Breast epithelium (tissue), 4 donors: Measurements from ENCODE around the gene SYT14. TPM values are rescaled to one million over a fixed set of nuclear protein-coding genes. Genes with fewer than 3 reads are reported as not detected.

ENCODE experiments used
- DNase-seq, 2 donors: peaks; one replicate each; pipeline ENCODE4 v3.0.0-alpha.2; 2019; ENCODE audit warnings: low spot score in 2 of 2
- H3K27ac ChIP-seq, 2 donors: fragments of 200-600 bp; sonication (generic) in 1 of 2; one replicate each; pipeline ENCODE4 v1.5.1; 2016 to 2019; ENCODE audit warnings: mild to moderate bottlenecking in 1 of 2
- H3K27me3 ChIP-seq, 2 donors: fragments of 200-600 bp; sonication (generic) in 1 of 2; one replicate each; pipeline versions ENCODE4 v1.5.1 to v1.6.0; 2017 to 2019; ENCODE audit warnings: control low read depth in 1 of 2, mild to moderate bottlenecking in 1 of 2
- H3K36me3 ChIP-seq: fragments of 200-600 bp; one replicate; pipeline ENCODE4 v1.5.1; 2019
- H3K4me1 ChIP-seq, 2 donors: fragments of 200-600 bp; sonication (generic); one replicate each; pipeline ENCODE4 v1.5.1; 2016 to 2019; ENCODE audit warnings: control low read depth in 1 of 2
- H3K4me3 ChIP-seq, 3 donors: fragments of 200-600 bp; sonication (generic); 1 replicate in 2 of 3; 2 replicates in 1 of 3; pipeline ENCODE4 v1.5.1; 2016 to 2019; ENCODE audit warnings: mild to moderate bottlenecking in 3 of 3, moderate library complexity in 2 of 3
- H3K9me3 ChIP-seq, 2 donors: fragments of 200-600 bp; sonication (generic) in 1 of 2; one replicate each; pipeline ENCODE4 v1.5.1; 2016 to 2019; ENCODE audit warnings: control low read depth in 1 of 2
- POLR2A ChIP-seq: fragments of 450-650 bp; IDR thresholded peaks from one replicate; pipeline ENCODE4 v1.6.1; 2016; ENCODE audit warnings: antibody characterized with exemption, mild to moderate bottlenecking, moderate library complexity
- POLR2AphosphoS5 ChIP-seq, 3 donors: sonication (generic); formaldehyde crosslinking; IDR thresholded peaks; one replicate each; pipeline ENCODE4 v1.6.1; 2017; ENCODE audit warnings: antibody characterized with exemption in 3 of 3
- intact Hi-C: fragments of 100-400 bp; cut with DNase I; formaldehyde crosslinking; loops from one replicate; pipeline ENCODE4 v1.15.1; 2023; ENCODE audit warnings: low total_unique reads
- total RNA-seq, 3 donors: library from RNA; depleted of rRNA; stranded (reverse); fragments of >200 nt; gene quantifications; one replicate each; pipeline ENCODE4 v1.1.0, GENCODE V29; 2016
- TF ChIP-seq, protein P1 (sequence below), 3 donors: fragments of 450-650 bp; IDR thresholded peaks; one replicate each; pipeline ENCODE4 v1.5.1; 2016 to 2017; ENCODE audit warnings: antibody characterized with exemption in 3 of 3, mild to moderate bottlenecking in 3 of 3, moderate library complexity in 3 of 3

Gene SYT14
- total RNA-seq, 3 donors from 2014 or later: 0.73 TPM; not detected in 2

DNA sequence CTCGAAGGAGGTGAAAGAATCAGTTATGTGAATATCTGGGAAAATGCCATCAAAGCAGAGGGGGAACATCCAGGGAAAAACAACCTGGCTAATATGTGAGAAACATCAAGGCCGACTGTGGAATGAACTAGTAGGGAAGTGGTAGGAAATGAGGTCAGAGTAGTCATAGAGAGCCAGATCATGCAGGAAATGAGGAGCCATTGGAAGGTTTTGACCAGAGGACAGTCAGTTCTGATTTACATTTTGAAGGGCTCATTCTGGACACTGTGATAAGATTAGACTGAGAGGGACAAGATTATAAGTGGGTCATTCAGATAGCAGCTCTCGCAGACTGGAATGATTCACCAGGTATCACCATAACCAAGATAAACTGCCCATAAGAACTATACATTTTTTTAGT lies 63.7 kb downstream of the SYT14 start:
- Histone ChIP-seq H3K4me3 (no peak overlapping the region), H3K36me3 (no peaks in the 10 kb centered on the region), H3K27ac (no peak overlapping the region), H3K9me3 (no peaks in the 10 kb centered on the region), H3K4me1 (no peaks in the 10 kb centered on the region), H3K27me3 (no peaks in the 10 kb centered on the region)
- intact Hi-C loops: no loop called here
- no peak for DNase-seq
- TF ChIP-seq POLR2AphosphoS5 (IDR thresholded peaks at IDR 0.05) (no peak), POLR2A (no peak)
- TF ChIP-seq, protein P1, sequence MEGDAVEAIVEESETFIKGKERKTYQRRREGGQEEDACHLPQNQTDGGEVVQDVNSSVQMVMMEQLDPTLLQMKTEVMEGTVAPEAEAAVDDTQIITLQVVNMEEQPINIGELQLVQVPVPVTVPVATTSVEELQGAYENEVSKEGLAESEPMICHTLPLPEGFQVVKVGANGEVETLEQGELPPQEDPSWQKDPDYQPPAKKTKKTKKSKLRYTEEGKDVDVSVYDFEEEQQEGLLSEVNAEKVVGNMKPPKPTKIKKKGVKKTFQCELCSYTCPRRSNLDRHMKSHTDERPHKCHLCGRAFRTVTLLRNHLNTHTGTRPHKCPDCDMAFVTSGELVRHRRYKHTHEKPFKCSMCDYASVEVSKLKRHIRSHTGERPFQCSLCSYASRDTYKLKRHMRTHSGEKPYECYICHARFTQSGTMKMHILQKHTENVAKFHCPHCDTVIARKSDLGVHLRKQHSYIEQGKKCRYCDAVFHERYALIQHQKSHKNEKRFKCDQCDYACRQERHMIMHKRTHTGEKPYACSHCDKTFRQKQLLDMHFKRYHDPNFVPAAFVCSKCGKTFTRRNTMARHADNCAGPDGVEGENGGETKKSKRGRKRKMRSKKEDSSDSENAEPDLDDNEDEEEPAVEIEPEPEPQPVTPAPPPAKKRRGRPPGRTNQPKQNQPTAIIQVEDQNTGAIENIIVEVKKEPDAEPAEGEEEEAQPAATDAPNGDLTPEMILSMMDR (IDR thresholded peaks at IDR 0.05): no peak

DNA sequence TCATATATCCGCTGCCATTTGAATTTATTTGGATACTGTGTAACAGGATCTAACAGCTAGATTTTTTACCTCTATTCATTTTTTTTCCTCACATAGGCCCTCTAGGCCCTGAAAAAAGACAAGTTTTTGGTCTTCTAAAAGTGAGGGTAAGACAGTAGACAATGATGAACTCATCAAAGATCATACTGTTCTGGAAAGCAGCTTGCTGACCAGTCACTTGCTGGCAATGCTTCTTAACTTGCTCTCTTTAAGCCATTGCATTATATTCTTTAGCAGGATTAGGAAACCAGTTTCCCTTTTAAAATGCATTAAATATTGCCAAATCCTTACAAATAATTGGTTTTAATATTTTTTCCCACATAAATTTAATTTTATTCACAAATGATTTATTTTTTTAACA lies 65.5 kb downstream of the SYT14 start:
- Histone ChIP-seq H3K27ac (no peak overlapping the region), H3K4me3 (no peak overlapping the region), H3K36me3 (no peaks in the 10 kb centered on the region), H3K27me3 (no peaks in the 10 kb centered on the region), H3K9me3 (no peaks in the 10 kb centered on the region), H3K4me1 (no peaks in the 10 kb centered on the region)
- intact Hi-C loops: no loop called here
- no peak for TF ChIP-seq POLR2AphosphoS5 (IDR thresholded peaks at IDR 0.05)
- TF ChIP-seq, protein P1 (IDR thresholded peaks at IDR 0.05): no peak
- TF ChIP-seq POLR2A: no peak
- no peak for DNase-seq

- no peak for TF ChIP-seq POLR2A
- TF ChIP-seq, protein P1 (IDR thresholded peaks at IDR 0.05): no peak
- TF ChIP-seq POLR2AphosphoS5 (IDR thresholded peaks at IDR 0.05): no peak
- DNase-seq: no peak
- Histone ChIP-seq H3K27me3 (no peaks in the 10 kb centered on the region), H3K4me3 (no peak overlapping the region), H3K9me3 (no peaks in the 10 kb centered on the region), H3K36me3 (no peaks in the 10 kb centered on the region), H3K27ac (no peak overlapping the region), H3K4me1 (no peaks in the 10 kb centered on the region)
- intact Hi-C loops: no loop called here
Observed at GRCh38 chr1:210010161-210010560, 72.1 kb downstream of the SYT14 start.

GRCh38 chr1:210021145-210021860 lies 83.3 kb downstream of the SYT14 start:
- Histone ChIP-seq H3K36me3 (no peaks in the 10 kb centered on the region), H3K4me3 (no peak overlapping the region), H3K9me3 (no peaks in the 10 kb centered on the region), H3K4me1 (no peaks in the 10 kb centered on the region), H3K27ac (no peak overlapping the region), H3K27me3 (no peaks in the 10 kb centered on the region)
- intact Hi-C loops: no loop called here
- TF ChIP-seq, protein P1 (IDR thresholded peaks at IDR 0.05): no peak
- TF ChIP-seq POLR2A (no peak), POLR2AphosphoS5 (IDR thresholded peaks at IDR 0.05) (no peak)
- DNase-seq: no peak

GRCh38 chr1:210022044-210022443 lies 84.0 kb downstream of the SYT14 start:
- TF ChIP-seq POLR2A (no peak), POLR2AphosphoS5 (IDR thresholded peaks at IDR 0.05) (no peak)
- TF ChIP-seq, protein P1 (IDR thresholded peaks at IDR 0.05): no peak
- no peaks in the 10 kb centered on the region for H3K9me3 ChIP-seq
- H3K27ac ChIP-seq: no peak overlapping the region
- H3K27me3 ChIP-seq: no peaks in the 10 kb centered on the region
- H3K4me1 ChIP-seq: no peaks in the 10 kb centered on the region
- intact Hi-C loops: no loop called here
- H3K4me3 ChIP-seq: no peak overlapping the region
- DNase-seq: no peak
- no peaks in the 10 kb centered on the region for H3K36me3 ChIP-seq
